HG03558 (cell line): ENCODE data around the gene METTL2A.
"Not testable (repeated sequence)": the region's sequence is repeated elsewhere in the genome, so short reads cannot be mapped to it uniquely, and the experiment has no call there.

Experiments used
- ATAC-seq: cut with Tn5 transposase; IDR thresholded peaks from one replicate; pipeline ENCODE4 v1.9.1; 2021; ENCODE audit warnings: moderate number of reproducible peaks; ENCODE audit not compliant: unreplicated experiment; ENCODE audit errors: extremely low read depth

The METTL2A gene

GRCh38 chr17:62470666-62471379 is 47.1 kb downstream of the METTL2A start:
- ATAC-seq: not testable (repeated sequence)

GRCh38 chr17:62471380-62471880 is 47.7 kb downstream of the METTL2A start:
- not testable (repeated sequence) for ATAC-seq

GRCh38 chr17:62473030-62473982 is 49.6 kb downstream of the METTL2A start:
- ATAC-seq: not testable (repeated sequence)

GRCh38 chr17:62477111-62477510 is 53.4 kb downstream of the METTL2A start:
- ATAC-seq: not testable (repeated sequence)

GRCh38 chr17:62477718-62478408 is 54.2 kb downstream of the METTL2A start:
- ATAC-seq: peak; percentile 8

- peak; percentile 49 for ATAC-seq
Measured at GRCh38 chr17:62478424-62478879, 54.8 kb downstream of the METTL2A start, which contains the start of gene TLK2. TSS of gene TLK2 (plus strand) at chr17:62478825. CDS start at chr17:62481126, 2,301 bp downstream.

- peak; percentile 29 for ATAC-seq
Measured at GRCh38 chr17:62478880-62479638, 55.4 kb downstream of the METTL2A start.

- ATAC-seq: not testable (repeated sequence)
Measured at GRCh38 chr17:62479639-62480258, 56.1 kb downstream of the METTL2A start.

- not testable (repeated sequence) for ATAC-seq
Measured at GRCh38 chr17:62482553-62482952, 58.9 kb downstream of the METTL2A start.

- ATAC-seq: not testable (repeated sequence)
Measured at GRCh38 chr17:62490990-62491389, 67.3 kb downstream of the METTL2A start.

GRCh38 chr17:62493049-62493655 is 69.5 kb downstream of the METTL2A start:
- ATAC-seq: not testable (repeated sequence)

GRCh38 chr17:62494073-62494472 is 70.4 kb downstream of the METTL2A start:
- ATAC-seq: not testable (repeated sequence)

- not testable (repeated sequence) for ATAC-seq
Measured at GRCh38 chr17:62496344-62496743, 72.6 kb downstream of the METTL2A start.

- ATAC-seq: not testable (repeated sequence)
Measured at GRCh38 chr17:62498796-62499195, 75.1 kb downstream of the METTL2A start.
